HT-29 (cell line): ENCODE results near the gene NBR1. TPM values are rescaled to one million over a fixed set of nuclear protein-coding genes. Genes with fewer than 3 reads are reported as not detected.
"Not testable (repeated sequence)": the region's sequence is repeated elsewhere in the genome, so short reads cannot be mapped to it uniquely, and the experiment has no call there.

Experiments used
- DNase-seq: peaks from one replicate; pipeline ENCODE4 v3.0.0-alpha.2; 2015; ENCODE audit warnings: low spot score
- total RNA-seq: library from RNA; depleted of rRNA; stranded (reverse); fragments of >200 nt; shearing (Covaris generic); gene quantifications from 2 replicates; pipeline ENCODE4 v1.2.3, GENCODE V29; 2014; rRNA removed

Gene NBR1
- 37.9 and 38.6 TPM in 2 replicates for total RNA-seq

DNA sequence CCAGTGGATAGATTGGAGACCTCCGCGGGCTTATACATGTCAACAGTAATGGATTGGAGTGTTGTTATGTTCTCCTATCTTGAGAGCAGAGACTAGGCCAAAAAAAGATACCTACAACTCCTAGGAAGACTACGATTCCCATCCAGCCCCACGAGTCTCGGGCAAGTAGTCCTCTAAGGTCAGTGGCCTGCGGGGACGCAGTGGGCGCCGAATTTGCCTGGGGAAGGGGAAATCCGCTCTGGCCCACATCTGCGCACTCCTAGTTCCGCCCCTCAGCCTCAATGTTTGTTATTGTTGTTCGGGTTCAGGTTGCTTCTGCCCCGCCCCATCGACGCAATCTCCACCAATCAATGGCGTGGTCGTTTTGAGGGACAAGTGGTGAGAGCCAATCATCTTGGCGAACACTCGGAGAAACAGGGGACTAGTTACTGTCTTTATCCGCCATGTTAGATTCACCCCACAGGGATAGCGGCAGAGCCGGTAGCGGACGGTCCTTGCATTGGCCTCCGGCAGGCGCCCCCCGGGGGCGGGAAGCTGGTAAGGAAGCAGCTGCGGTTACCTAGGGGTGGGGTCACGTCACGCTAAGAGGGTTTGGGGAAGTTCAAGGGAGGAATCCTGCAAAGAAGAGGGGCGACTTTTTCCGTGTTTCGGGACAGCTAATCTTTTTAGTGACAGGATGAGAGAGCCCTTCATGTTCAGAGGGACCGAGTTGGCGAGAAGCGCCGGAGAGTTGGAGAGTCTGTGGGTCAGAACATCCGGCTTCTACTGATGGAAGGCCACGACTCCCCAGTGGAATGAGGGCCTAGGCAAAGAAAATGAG is at the start of gene NBR1:
Gene NBR1, plus strand, starts transcription at position 449 of the 820 bp plus-strand sequence. CDS start 4,586 bp downstream, outside the sequence.
- DNase-seq, result peak; percentile 98

DNA sequence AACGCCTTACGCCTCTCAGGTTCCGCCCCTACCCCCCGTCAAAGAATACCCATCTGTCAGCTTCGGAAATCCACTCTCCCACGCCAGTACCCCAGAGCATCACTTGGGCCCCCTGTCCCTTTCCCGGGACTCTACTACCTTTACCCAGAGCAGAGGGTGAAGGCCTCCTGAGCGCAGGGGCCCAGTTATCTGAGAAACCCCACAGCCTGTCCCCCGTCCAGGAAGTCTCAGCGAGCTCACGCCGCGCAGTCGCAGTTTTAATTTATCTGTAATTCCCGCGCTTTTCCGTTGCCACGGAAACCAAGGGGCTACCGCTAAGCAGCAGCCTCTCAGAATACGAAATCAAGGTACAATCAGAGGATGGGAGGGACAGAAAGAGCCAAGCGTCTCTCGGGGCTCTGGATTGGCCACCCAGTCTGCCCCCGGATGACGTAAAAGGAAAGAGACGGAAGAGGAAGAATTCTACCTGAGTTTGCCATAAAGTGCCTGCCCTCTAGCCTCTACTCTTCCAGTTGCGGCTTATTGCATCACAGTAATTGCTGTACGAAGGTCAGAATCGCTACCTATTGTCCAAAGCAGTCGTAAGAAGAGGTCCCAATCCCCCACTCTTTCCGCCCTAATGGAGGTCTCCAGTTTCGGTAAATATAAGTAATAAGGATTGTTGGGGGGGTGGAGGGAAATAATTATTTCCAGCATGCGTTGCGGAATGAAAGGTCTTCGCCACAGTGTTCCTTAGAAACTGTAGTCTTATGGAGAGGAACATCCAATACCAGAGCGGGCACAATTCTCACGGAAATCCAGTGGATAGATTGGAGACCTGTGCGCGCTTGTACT is 45.7 kb upstream of the NBR1 start, which contains the start of gene BRCA1:
Gene BRCA1, minus strand, starts transcription at position 232 of the 834 bp plus-strand sequence. CDS start 1,268 bp downstream, outside the sequence.
- DNase-seq, result peak; percentile 98

DNA sequence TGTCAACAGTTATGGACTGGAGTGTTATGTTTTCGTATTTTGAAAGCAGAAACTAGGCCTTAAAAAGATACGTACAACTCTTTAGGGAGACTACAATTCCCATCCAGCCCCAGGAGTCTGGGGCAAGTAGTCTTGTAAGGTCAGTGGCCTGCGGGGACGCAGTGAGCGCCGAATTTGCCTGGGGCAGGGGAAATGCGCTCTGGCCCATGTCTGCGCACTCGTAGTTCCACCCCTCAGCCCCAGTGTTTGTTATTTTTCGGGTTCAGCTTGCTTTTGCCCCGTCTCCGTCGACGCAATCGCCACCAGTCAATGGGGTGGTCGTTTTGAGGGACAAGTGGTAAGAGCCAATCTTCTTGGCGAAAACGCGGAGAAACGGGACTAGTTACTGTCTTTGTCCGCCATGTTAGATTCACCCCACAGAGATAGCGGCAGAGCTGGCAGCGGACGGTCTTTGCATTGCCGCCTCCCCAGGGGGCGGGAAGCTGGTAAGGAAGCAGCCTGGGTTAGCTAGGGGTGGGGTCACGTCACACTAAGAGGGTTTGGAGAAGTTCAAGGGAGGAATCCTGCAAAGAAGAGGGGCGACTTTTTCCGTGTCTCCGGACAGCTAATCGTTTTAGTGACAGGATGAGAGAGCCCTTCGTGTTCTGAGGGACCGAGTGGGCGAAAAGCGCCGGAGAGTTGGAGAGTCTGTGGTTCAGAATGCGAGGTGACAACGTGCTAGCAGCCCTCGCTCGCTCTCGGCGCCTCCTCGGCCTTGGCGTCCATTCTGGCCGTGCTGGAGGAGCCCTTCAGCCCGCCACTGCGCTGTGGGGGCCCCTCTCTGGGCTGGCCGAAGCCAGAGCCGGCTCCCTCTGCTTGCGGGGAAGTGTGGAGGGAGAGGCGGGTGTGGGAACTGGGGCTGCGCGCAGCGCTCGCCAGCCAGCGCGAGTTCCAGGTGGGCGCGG is 44.8 kb upstream of the NBR1 start:
- no peak for DNase-seq

- DNase-seq, result no peak
These were observed 44.1 kb upstream of the NBR1 start for GRCh38 chr17:43126911-43127290.

- DNase-seq, result not testable (repeated sequence)
These were observed 43.6 kb upstream of the NBR1 start for GRCh38 chr17:43127333-43127876.

GRCh38 chr17:43129671-43130010 is 41.4 kb upstream of the NBR1 start:
- no peak for DNase-seq

GRCh38 chr17:43132117-43132516 is 38.9 kb upstream of the NBR1 start:
- no peak for DNase-seq

DNA sequence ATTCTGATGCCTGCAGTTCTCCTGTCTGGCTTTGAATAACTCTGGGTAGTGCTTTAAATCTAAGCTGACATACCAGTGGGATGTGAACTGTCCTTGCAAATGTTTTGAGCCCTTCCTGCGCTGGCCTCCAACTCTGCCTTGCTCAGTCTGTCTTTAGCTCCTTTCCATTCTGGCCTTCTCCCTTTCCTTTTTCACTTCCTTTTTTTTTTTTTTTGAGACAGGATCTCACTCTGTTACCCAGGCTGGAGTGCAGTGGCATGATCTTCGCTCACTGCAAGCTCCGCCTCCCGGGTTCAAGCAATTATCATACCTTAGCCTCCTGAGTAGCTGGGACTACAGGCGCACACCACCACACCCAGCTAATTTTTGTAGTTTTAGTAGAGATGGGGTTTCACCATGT is 37.6 kb upstream of the NBR1 start:
- DNase-seq, result not testable (repeated sequence)

DNA sequence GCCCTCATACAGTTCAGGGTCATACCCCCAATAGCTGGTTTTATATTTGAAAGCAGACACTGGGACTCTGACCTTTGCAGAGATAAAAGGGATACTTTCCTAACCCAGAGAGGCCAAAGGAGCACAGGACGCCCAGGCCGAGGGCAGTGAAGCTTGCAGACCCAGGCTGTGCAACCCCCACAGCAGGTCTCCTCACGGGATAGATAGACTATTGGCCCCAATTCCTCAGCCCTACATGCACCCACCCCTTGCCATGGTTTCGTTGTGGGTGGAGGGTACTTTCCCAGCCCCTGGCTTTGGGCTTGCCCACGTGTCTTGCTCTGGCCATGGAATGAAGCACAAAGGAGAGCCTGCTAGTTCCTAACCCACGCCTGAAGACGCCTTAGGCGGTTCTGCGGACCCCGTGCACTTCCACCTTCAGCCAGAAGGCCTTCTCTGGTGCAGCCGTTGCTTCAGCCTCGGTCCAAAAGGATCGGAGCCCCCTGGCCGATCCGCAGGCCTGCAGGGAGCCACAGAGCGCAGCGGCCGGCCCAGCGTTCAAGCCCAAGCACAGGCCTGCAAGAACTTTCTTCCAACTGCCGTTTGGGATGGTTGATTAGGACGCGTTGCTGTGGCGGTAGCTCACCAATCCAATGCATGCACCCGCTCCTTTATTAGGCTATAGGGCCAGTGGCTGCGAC is 36.1 kb upstream of the NBR1 start:
- DNase-seq, result no peak

DNA sequence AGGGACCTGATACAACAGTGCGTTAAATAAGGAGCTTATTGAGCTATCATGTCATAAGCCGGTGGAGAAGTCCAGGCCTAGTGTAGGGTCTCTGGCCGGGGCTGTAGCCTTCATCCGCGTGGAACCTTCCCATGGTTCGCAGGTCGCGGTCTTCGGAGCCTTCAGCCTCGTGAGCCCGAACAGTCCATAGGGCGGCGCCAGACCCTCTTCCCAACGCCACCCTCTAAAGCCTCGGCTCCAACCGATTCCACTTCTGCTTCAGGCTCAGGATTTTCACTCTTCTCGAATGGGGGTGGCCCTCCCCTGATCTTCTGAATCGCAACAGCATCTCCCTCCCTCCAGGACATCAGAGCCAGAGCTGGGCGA is 35.6 kb upstream of the NBR1 start:
- DNase-seq, result no peak

- not testable (repeated sequence) for DNase-seq
These were observed 34.4 kb upstream of the NBR1 start for GRCh38 chr17:43136574-43136973.

DNA sequence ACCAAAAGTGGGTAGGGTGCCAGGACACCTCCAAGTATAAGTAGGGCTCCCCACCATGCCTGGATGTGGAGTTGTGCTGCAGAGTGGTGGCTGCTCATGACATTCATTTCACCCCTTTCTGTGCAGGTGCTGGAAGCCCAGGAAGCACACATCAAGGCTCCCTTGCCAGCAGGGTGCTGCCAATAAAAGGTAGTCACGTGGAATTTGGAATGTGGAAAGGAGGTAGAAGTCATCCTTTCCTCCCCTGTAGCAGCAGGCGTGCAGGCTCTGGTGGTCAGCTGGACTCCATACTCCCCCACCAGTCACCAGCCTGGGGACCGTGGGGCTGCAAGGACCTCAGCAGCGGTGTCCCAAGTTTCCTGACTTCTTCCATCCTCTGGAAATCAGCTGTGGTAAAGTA is 32.5 kb upstream of the NBR1 start:
- DNase-seq, result not testable (repeated sequence)

- DNase-seq, result no peak
These were observed 30.4 kb upstream of the NBR1 start for GRCh38 chr17:43140396-43141332.

- DNase-seq, result no peak
These were observed 28.9 kb upstream of the NBR1 start for GRCh38 chr17:43142153-43142552.

DNA sequence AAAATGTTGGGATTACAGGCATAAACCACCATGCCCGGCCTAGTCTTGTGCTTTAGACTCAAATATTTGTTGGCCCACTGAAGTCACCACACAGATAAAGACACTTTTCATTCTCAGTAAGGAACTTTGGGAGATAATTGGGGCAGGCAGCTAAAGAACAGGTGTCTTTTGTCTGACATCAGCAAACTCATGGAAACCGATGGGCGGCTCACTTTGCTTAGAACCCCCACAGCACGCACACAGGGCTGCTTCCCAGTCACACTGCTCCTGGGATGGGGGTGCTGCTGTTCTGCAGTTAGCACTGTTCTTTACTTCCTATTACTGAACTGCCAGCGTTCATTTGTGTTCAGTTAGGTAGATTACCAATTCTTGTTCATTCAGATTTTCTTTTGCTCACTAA is 27.8 kb upstream of the NBR1 start:
- no peak for DNase-seq

DNA sequence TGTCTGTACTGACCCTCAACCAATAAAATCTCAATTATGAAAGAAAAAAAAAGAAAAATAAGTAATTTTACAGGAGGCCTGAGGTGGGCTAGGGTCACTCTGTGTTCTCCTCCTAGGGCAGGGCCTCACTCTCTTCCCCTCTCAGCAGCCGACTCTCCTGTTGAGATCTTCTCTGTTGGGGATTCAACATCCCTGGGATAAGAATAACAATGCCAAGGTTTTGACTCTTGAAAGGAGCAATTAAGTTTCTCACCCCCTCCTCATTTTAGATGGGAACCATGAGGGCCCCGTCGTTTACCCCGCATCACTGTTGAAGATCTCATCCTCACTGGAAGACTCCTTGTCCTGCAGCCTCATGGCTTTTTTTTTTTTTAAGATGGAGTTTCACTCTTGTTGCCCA is 24.4 kb upstream of the NBR1 start:
- DNase-seq, result no peak

DNA sequence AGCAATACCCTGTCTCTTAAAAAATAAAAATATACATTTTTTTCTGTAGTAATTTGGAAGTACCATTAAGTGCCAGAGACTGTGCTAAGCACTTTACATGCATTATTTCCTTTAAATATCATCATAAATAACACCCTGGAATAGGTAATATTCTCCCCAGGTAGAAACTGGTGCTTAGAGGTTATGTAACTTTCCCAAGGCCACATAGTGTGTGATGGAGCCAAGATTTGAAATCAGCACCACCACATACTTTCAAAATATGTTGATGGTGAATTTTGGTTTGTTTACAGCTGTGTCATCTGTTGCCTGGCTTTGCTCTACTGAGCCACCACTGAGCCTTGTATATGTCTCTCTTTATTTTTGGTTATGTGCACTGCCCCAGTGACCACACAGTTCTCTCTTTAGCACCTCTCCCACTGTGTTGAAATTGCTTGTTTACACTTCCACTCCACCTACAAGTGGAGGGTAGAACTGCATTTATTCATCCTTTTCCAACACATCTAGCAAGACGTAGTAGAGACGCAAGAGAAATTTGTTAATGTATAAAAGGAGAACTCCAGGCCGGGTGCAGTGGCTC is 19.0 kb upstream of the NBR1 start:
- no peak for DNase-seq

- not testable (repeated sequence) for DNase-seq
These were observed 17.7 kb upstream of the NBR1 start for GRCh38 chr17:43153197-43153835.

- DNase-seq, result no peak
These were observed 15.3 kb upstream of the NBR1 start for GRCh38 chr17:43155666-43156065.
